NCI-H187 treated with DMSO at 0.1 percent for 48 hours (cell line): ENCODE data around the gene RFESD.
"Not testable (repeated sequence)": the region's sequence is repeated elsewhere in the genome, so short reads cannot be mapped to it uniquely, and the experiment has no call there.

Experiments used
- DNase-seq: peaks from one replicate; lab custom pipeline; 2025; lab: John Stamatoyannopoulos, UW

RFESD gene

DNA sequence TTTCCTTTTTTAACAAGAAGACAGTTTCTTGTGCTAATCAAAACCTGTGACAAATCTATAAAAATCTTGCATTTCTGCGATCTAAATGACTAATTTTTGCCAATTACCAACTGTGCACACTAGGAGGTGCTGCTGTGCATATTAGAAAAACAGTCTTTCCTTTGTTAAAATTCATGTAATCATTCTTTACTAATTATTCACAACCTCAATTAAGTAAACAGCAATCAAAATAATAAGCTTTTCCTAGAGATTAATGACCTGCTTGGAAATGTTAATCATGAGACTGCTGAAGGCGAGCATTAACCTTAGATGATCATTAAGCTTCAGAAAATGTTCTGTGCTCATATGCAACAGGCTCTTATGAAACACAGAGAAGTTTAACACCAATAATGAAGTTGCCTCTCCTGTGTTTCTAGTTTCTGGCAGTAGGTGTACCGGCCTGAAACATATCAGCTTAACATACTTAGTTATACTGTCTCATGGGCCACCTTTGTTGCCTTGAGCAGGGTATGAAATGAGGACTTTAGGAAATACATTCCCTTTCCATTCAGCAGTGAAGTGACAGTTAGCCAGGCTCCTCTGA lies 17.7 kb downstream of the RFESD start:
- DNase-seq = no peak

DNA sequence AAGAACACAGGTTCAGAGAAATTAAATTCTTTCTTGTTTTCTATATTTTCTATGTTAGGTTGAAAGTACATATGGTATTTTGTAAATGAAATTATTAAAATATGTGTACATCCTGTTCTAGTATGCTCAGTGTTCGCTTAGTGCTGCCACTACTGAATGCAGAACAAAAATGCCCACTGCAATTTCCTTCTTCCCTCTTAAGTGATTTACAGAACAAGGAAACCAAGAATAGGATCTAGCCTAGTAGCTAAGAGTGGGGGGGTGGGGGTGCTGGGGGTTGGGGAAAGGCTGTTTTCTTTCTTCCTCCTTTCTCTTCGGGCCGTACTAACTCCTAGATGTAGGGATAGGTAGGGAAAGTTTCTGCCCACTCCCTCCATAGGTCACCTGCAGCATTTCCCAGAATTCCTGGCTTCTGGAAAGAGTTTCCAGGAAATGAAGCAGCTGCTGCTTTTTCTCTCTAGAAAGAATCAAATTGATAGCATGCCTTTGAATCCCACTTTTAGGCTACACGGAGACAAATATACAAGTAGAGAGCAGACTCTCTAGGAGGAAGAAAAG lies 20.6 kb downstream of the RFESD start:
- DNase-seq = no peak

DNA sequence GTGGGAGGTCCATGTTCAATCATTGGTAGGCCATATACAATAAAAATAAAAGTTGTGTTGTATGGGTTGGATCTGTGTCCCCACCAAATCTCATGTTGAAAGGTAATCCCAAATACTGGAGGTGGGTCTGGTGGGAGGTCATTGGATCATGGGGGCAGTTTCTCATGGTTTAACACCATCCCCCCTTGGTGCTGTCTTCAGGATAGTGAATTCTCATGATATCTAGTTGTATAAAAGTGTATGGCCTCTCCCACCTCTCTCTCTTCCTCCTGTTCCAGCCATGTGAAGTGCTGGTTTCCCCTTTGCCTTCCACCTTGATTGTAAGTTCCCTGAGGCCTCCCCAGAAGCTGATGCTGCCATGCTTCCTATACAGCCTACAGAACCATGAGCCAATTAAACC lies 21.1 kb downstream of the RFESD start:
- no peak for DNase-seq

DNA sequence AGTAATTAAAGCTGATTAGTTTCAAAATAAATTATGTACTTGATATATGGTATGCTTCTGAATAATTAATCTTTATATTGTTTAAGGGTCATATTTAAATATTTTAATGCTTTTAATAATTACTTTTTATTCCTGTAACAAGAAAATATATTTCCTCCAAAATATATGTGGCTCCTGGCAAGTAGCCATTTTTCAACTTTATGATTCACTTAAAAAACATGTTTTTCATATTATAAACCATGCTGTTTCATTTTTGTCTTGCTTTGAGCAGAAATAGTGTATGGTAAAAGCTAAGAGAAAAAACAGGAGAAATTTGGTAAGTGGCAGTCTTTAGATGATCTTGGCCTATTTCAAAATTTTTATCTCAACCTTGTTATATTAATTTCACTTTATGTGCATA lies 21.6 kb downstream of the RFESD start:
- DNase-seq = no peak

DNA sequence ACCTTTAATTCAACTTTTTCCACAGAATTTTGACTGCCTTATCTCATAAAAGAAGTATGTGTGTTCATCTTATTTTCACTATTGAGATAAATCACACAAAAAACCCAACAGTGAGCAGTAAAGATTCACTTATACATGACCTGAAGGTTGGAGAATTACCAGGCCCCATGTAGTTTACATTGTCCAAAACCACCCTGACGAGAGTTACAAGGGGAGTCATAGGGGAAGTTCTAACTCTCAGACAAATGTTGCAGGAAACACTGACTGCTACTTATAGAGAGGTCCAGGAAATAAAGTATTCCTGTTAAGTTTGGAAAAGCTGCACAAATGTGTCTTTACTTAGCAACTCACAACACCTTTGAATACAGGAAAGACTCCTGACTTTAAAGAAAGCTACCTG lies 22.2 kb downstream of the RFESD start:
- DNase-seq = no peak

DNA sequence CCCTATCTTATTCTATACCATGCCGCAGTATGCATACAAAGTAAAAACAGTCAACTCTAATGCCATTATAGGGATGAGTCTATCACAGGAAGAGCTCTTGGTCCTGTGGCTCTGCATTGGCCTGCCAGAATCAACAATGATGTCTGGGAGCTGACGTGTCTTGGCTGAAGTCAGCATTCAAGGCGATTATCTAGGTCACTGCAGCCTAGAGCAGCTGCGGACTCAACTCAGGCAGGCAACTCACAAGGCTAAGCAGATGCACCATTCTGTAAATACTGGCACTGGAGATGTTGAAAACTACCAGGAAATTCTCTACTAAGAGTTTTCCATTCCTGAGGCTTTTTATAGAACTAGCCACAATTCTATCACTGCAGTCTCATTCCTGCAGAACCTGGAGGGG lies 23.0 kb downstream of the RFESD start:
- DNase-seq = no peak

DNA sequence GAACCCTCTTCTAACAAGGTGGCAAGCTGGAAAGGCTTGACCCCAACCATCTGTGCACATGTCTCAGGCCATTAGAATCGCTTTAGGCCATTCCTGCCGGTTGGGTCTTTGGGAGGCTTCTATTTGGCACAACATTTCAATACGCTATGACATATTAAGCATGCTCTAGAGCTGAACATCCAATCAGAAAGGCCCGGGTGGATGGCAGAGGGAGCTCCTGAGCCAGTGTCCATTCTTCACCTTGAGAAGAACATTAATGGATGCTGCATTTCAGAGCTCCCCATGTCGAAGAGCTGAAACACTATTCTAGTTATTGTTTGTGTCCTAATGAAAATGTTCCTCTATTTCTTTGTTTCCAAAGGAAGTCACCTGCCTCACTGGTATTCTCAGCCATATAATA lies 23.4 kb downstream of the RFESD start:
- DNase-seq = no peak

DNA sequence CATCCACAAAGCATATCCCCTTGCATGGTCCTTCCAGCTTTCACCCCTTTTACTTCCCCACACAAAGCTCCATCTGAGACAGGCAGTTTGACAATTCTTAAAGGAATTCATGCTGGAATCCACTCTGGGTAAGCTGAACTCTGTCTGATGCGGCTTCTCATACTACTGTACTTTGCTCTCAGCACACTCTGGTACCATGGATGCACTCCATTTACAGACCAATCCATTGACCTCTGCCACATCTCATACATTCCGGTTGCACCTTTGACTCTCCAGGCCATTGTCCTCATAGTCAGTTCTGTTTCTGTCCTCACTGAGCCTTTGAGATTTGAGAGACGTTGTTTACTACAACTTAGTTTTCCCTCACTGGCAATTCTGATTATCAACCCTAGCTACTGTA lies 24.0 kb downstream of the RFESD start:
- DNase-seq = no peak

DNA sequence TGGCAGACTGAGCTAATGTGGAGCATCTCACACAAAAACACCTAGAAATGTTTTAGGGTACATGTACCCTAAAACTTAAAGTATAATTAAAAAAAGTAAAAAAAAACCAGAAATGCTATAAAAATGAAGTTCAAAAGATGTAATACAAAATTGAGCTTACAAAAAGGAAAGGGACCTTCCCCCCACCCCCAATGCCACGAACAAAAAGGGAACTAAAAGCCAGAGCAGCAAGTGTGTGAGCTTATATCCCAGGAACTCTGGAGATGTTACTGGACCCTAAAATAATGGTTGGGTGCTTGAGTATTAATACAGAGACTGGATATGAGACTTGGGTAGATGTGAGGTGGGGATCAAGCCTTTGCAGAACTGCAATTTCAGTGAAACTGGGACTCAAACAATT lies 25.2 kb downstream of the RFESD start:
- no peak for DNase-seq

DNA sequence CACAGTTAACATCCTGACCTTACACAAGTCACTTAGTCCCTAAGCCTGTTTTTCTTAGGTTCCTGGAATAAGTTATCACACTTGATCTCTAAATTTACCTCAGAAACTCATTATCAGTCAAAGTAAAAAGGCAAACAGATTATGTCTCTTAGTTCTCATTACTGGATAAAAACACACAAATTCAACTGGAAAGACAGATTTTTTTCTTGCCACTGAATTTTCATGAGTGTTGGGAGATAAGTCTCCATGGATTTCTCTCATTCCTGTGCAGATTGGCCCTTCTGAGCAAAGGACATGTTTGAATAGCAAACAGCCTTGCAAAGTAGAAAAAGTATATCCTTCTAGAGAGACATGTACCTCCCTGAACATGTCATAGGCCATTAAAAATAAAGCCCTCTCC lies 26.1 kb downstream of the RFESD start:
- DNase-seq = no peak

DNA sequence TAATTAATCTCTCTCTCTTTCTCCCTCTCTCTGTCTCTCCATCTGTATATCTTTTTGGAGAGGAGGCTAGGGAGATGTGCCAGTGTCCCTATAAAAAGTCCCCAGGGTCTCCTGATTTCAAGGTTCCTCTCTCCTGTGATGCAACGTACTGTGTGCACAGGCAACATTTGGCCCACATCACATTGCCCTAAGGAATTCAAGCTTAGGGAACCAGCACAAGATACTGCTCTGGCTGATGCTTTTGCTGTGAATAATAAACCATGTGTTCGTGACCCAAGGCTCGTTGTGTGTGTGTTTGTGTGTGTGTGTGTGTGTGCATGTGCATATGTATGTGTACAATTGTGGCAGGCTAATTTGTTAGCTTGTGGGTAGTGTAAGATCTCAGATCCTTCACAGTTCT lies 26.5 kb downstream of the RFESD start:
- DNase-seq = no peak

DNA sequence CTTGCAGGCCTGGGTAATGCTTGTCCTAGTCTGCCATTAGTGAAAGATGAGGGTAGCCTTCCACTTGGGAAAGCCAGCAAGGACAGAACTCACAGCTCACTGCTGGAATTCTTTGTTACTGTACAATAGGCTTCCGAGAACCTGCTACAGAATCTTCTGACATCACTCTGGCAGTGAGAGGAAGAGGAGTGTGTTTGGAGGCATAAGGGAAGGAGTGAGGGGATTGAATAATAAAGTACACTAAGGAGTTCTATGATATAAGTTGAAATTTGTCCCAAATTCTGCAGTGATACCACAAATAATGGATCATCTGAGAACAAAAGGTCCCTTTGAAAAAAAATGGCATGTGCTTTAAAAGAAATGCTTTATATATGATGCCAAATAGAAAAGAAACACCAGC lies 36.3 kb downstream of the RFESD start, which contains the start of gene SPATA9:
Gene SPATA9 (minus strand): TSS at position 101 of the 400 bp plus-strand sequence. CDS start 137 bp downstream, outside the sequence.
- DNase-seq = no peak

DNA sequence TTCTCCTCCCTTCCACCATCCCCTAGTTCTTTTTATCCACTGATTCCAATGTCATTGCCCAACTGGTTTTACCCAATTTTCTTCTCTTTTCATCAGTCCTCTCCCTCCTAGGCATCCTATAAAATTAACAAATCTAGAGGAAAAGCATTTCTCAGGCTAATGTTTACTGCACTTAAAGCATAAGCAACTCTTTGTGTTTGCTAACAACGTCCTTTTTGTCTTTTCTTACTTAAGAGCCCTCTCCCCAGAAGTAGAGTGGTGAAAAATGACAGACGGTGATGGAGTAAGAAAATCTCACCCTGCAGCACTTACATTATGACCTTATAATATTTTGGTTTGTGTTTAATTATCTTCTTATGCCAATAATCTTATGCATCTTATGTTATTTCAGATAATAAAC lies 37.8 kb downstream of the RFESD start:
- DNase-seq = no peak

DNA sequence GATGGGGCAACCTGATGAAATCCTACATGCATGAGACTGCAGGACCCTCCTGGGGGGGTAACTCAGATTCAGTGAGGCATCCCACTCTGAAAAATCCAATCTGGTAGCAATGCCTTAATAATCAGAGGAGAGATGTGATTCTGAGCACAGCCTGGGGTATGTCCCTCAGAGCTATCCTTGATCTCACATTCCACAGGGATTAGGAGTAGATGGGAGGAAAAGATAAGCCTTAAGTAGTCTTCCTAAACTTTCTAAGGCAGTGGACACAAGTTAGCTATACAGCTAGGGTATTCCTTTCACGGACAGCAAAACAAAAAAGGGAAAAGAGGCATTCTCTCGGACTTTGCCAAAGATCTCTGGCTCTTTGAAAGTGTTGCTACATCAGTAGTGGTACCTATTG lies 40.1 kb downstream of the RFESD start:
- no peak for DNase-seq

DNA sequence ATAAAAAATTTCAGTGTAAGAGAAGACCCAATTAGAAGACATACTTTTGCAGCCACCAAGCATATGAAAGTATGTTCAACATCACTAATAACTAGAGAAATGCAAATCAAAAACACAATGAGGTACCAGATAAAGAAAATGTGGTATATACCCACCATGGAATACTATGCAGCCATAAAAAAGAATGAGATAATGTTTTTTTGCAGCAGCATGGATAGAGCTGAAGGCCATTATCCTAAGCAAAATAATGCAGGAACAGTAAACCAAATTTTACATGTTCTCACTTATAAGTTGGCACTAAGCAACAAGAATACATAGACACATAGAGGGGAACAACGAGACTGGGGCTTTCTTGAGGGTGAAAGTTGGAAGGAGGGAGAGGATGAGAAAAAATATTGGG lies 43.1 kb downstream of the RFESD start:
- DNase-seq = no peak

DNA sequence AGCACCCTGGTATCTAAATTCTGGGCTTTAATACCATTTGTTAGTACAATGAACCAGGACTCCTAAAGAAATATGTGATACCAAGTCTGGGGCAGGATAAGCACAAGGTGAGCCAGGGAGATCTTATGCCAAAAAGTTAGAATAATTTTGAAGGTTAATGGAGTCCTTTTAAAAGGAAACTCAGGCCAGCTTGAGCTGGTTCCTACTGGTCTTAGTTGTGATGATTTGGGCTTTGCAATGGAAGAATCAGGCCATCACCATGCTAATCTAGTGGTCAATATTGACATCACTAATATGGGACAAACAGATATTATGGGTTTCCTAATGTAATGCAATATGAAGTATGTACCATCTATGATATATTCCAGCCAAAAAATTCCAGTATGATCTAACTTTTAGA lies 43.8 kb downstream of the RFESD start:
- no peak for DNase-seq

DNA sequence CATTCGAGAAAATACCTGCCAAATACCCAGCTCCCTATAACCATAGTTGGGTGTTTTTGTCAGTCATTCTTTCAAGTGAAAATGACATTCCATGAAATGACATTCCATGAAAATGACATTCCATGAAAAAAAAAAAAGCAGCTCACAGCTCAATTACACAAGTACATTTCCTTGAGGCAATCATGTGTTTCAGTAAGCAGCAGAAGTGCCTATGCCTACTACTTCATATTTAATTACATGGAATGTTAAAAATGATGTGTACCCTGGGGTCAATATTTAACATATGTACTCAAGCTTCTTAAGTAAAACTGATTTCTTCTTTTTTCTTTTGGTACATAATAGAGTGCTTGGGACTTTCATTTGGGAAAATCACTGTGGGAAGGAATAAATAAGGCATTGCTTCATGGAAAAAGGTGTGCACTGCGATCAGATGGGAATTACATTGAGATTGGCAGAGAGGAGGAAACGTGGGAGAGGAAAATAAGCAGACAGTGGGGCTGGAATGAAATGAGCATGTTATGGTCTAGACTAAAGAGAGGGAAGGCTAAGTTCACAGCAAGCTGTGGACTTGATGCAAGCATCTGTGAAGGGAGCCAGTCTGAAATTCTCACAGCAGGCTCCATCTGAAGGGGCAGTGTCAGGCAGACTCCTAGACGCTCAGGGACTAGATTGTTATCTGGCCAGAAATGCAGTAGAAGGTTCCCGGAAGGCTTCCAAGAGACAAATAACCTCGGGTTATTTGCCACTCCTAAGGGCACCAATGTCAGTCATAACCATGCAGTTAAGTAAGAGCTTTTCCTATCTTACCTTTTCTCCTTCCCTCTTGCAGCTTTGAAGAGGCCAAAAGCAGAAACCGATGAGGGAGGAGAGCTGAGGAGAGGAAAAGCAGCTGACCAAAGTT lies 51.5 kb downstream of the RFESD start:
- DNase-seq = no peak

DNA sequence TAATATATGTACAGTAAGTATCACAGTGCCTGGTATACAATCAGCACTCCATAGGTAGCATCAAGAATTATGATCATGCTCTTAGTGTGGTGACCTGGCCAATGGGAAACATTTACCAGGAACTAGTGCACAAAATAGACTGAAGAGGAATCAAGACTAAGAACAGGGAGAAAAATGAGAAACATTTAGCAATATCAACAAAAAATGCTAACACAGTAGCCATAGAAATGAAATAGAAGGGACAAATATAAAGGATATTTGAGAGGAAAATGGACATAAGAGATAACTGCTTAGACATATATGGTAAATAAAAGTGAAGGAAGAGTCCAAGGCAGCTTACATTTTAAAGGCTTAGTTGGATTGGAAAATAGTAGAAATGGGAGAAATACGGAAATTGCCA lies 52.8 kb downstream of the RFESD start:
- DNase-seq = no peak

DNA sequence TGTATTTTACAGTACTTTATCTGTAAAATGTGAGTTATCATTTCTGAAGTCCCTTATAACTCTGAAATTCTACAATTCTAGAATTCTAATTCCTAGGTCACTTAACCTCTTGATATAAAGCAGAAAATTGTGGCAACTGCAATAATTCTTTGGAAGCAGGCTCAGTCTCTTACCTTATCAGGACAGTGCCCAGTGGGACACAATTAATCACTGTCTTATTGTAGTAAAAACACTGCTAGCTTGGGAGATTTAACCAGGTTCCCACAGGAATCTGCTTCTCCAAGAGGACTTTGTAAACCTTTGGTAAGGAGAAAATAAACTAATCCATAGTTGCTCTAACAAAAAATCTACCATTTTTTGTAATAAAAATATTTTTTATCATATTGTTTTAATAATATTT lies 54.5 kb downstream of the RFESD start:
- DNase-seq = no peak

DNA sequence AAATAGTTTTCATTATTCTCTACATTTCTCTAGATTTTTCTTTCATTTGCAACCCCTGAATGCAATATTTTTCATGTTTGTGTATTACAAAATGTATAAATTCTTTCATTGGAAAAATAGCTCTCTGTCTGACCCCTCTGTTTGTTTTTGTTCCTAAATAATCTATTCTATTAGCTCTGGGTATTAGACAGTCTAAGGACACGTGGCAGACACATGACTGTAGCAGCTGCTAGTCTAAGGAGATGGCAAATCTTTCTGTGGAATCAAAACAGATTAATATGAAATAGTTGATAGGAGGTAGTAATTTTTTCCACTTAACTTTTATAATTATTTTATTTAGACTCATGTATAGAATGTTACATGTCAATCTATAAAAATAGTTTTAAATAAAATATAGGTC lies 57.6 kb downstream of the RFESD start:
- DNase-seq = no peak

DNA sequence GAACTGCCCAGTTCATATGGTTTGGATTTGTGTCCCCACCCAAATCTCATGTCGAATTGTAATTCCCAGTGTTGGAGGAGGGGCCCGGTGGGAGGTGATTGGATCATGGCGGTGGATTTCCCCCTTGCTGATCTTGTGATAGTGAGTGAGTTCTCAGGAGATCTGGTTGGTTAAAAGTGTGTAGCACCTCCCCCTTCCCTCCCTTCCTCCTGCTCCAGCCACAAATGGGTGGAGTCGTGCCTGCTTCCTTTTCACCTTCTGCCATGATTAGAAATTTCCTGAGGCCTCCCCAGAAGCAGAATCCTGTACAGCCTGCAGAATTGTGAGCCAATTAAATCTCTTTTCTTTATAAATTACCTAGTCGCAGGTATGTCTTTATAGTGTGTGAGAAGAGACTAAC lies 59.6 kb downstream of the RFESD start:
- not testable (repeated sequence) for DNase-seq

DNA sequence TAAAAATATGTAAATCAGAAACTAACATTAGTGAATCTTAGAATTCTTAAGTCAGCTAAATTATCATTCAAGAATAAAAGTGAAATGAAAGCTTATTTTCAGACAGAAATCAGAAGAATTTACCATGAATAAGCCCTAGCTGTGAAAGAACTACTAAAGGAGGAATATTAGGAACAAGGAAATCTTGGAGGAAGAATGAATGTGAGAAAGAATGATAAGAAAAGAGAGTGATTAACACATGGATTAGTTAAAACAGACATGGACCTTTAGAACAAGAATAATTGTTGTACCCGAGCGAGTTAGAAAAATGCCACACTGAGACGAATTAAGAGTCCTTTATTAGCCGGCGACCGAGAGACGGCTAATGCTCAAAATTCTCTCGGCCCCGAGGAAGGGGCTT lies 60.5 kb downstream of the RFESD start:
- DNase-seq = no peak
